HG02884 (cell line): ENCODE results near the gene SPATA31A3.
"Not testable (repeated sequence)": the region's sequence is repeated elsewhere in the genome, so short reads cannot be mapped to it uniquely, and the experiment has no call there.

Experiments used
- ATAC-seq: cut with Tn5 transposase; IDR thresholded peaks from one replicate; pipeline ENCODE4 v1.9.1; 2021; ENCODE audit warnings: mild to moderate bottlenecking, moderate library complexity; ENCODE audit not compliant: unreplicated experiment

Gene SPATA31A3

GRCh38 chr9:66992450-66992849 is at the start of gene SPATA31A3:
Gene SPATA31A3, minus strand, starts transcription at chr9:66992550. Its CDS starts 29 bp downstream, at chr9:66992521.
- ATAC-seq = not testable (repeated sequence)

- ATAC-seq = not testable (repeated sequence)
These were observed 39.8 kb downstream of the SPATA31A3 start for GRCh38 chr9:66952576-66952975.

GRCh38 chr9:66942400-66943155 is 49.8 kb downstream of the SPATA31A3 start:
- not testable (repeated sequence) for ATAC-seq

- ATAC-seq = not testable (repeated sequence)
These were observed 52.2 kb downstream of the SPATA31A3 start for GRCh38 chr9:66939878-66940830.

DNA sequence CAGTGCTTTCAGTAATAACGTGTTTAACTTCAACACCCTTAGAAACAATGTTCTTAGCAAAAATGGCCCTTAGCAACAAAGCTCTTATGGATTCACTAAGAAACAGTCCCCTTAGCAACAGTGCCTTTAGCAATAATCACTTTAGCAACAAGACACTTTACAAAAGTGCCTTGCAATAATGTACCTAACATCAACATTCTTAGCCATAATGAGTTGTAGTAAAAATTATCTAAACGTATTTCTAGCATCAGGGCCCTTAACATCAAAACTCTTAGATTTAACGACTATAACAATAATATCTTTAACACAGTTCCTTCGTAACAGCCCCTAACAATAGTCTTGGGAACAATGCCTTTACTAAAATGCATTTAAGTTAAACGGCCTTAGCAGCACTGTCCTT is 54.0 kb downstream of the SPATA31A3 start:
- not testable (repeated sequence) for ATAC-seq

DNA sequence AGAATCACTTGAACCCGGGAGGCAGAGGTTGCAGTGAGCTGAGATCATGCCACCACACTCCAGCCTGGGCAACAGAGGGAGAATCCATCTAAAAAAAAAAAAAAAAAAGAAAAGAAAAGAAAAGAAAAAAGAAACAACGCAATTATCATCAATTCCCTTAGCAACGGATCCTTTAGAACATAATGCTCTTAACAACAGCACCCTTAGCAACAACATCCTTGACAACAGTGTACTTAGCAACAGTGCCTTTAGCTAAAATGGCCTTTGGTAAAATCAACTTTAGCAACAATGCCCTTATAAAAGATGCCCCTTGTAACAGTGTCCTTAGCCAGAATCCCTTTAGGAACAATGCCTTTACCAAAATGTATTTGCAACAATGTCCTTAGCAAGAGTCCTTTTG is 54.7 kb downstream of the SPATA31A3 start:
- not testable (repeated sequence) for ATAC-seq
